ENCODE data around the gene SDCCAG8. TPM values are rescaled to one million over a fixed set of nuclear protein-coding genes. Genes with fewer than 3 reads are reported as not detected.

The SDCCAG8 gene
- polyA plus RNA-seq, 3 donors: 33.2 to 34.4 (median 33.4) TPM

- H3K4me1 Mint-ChIP-seq: peaks cover 5% of the 10 kb centered on the region
- H3K4me3 ChIP-seq (replicated peaks in 1 of 3; ENCODE audit: low read depth in 2 of 3, low read length in 3 of 3): no peak overlapping the region
- H3K79me2 ChIP-seq (ENCODE audit: insufficient read depth, low read length): peaks cover 20% of the 10 kb centered on the region
- H3K36me3 Mint-ChIP-seq: peaks cover 68 to 77% of the 10 kb centered on the region in 2 donors
- no peaks in the 10 kb centered on the region for H3K27me3 ChIP-seq (ENCODE audit: control insufficient read depth in 2 of 2, insufficient read depth in 2 of 2, low read length in 2 of 2)
- WGBS (ENCODE audit: insufficient coverage): no CpG with 5 or more reads among the region's 4 CpGs
- no peak overlapping the region for H3K4me3 Mint-ChIP-seq
- no peaks in the 10 kb centered on the region for H4K20me1 ChIP-seq (ENCODE audit: insufficient read depth, low read length)
- DNase-seq: no peak
- TF ChIP-seq CTCF (IDR thresholded peaks at IDR 0.05): no peak
- H3K9me3 Mint-ChIP-seq: peaks cover 9 to 17% (median 14%) of the 10 kb centered on the region in 7 donors
- no peak overlapping the region for H3K27ac ChIP-seq (ENCODE audit: low read depth in 1 of 2, low read length in 2 of 2)
- H3K27ac Mint-ChIP-seq: peak overlapping the region in 5 of 7 donors; percentile 10 to 84 (median 64)
- peaks cover 2% of the 10 kb centered on the region in 2 donors for H3K4me1 ChIP-seq (ENCODE audit: control insufficient read depth in 1 of 2, insufficient read depth in 2 of 2, low read length in 2 of 2)
- H2AFZ ChIP-seq (ENCODE audit: insufficient read depth, low read depth, low read length, poor library complexity, severe bottlenecking): no peak overlapping the region
- H3K4me2 ChIP-seq (replicated peaks; ENCODE audit: extremely low read depth, low read length, poor library complexity, severe bottlenecking): no peak overlapping the region
- H3K27me3 Mint-ChIP-seq (ENCODE audit: low read depth in 3 of 3): no peaks in the 10 kb centered on the region
- no peak overlapping the region for H3K9ac ChIP-seq (ENCODE audit: insufficient read depth, low read length, poor library complexity, severe bottlenecking)
- H3K36me3 ChIP-seq (replicated peaks in 1 of 2; ENCODE audit: control insufficient read depth in 1 of 2, insufficient read depth in 2 of 2, low read length in 2 of 2): peaks cover 19 to 75% of the 10 kb centered on the region in 2 donors
- peaks cover 3 to 14% of the 10 kb centered on the region in 2 donors for H3K9me3 ChIP-seq (replicated peaks in 1 of 2; ENCODE audit: control insufficient read depth in 1 of 2, insufficient read depth in 1 of 2, low read length in 2 of 2)
- intact Hi-C loops (cut with micrococcal nuclease): no loop called here
Observed at GRCh38 chr1:243293941-243294722, 38.3 kb downstream of the SDCCAG8 start.

GRCh38 chr1:243294723-243295121 lies 38.9 kb downstream of the SDCCAG8 start:
- DNase-seq: no peak
- Mint-ChIP-seq H3K4me1 (no peaks in the 10 kb centered on the region), H3K36me3 (peaks cover 66 to 77% of the 10 kb centered on the region in 2 donors)

More at GRCh38 chr1:243294723-243295121, 38.9 kb downstream of the SDCCAG8 start:
- no peak overlapping the region for H3K9ac ChIP-seq (ENCODE audit: insufficient read depth, low read length, poor library complexity, severe bottlenecking)
- Mint-ChIP-seq H3K27ac (peak overlapping the region in 2 of 7 donors; percentile 1 to 61), H3K4me3 (no peak overlapping the region), H3K9me3 (peaks cover 11 to 18% (median 16%) of the 10 kb centered on the region in 7 donors), H3K27me3 (ENCODE audit: low read depth in 3 of 3) (peaks cover 0 to under 1% (median 0%) of the 10 kb centered on the region in 3 donors)
- no peaks in the 10 kb centered on the region for H3K4me1 ChIP-seq (ENCODE audit: control insufficient read depth in 1 of 2, insufficient read depth in 2 of 2, low read length in 2 of 2)
- H3K9me3 ChIP-seq (replicated peaks in 1 of 2; ENCODE audit: control insufficient read depth in 1 of 2, insufficient read depth in 1 of 2, low read length in 2 of 2): peaks cover 3 to 14% of the 10 kb centered on the region in 2 donors
- TF ChIP-seq CTCF (IDR thresholded peaks at IDR 0.05): no peak
- H3K27ac ChIP-seq (ENCODE audit: low read depth in 1 of 2, low read length in 2 of 2): no peak overlapping the region
- H3K36me3 ChIP-seq (replicated peaks in 1 of 2; ENCODE audit: control insufficient read depth in 1 of 2, insufficient read depth in 2 of 2, low read length in 2 of 2): peaks cover 19 to 77% of the 10 kb centered on the region in 2 donors
- peaks cover 19% of the 10 kb centered on the region for H3K79me2 ChIP-seq (ENCODE audit: insufficient read depth, low read length)
- WGBS (ENCODE audit: insufficient coverage): no CpG with 5 or more reads among the region's 3 CpGs
- no peak overlapping the region for H3K4me2 ChIP-seq (replicated peaks; ENCODE audit: extremely low read depth, low read length, poor library complexity, severe bottlenecking)
- no peaks in the 10 kb centered on the region for H3K27me3 ChIP-seq (ENCODE audit: control insufficient read depth in 2 of 2, insufficient read depth in 2 of 2, low read length in 2 of 2)
- no peak overlapping the region for H2AFZ ChIP-seq (ENCODE audit: insufficient read depth, low read depth, low read length, poor library complexity, severe bottlenecking)
- intact Hi-C loops (cut with micrococcal nuclease): no loop called here
- no peak overlapping the region for H3K4me3 ChIP-seq (replicated peaks in 1 of 3; ENCODE audit: low read depth in 2 of 3, low read length in 3 of 3)
- no peaks in the 10 kb centered on the region for H4K20me1 ChIP-seq (ENCODE audit: insufficient read depth, low read length)

All from CD14-positive monocyte (primary cell).